HG03354 (cell line): ENCODE results near the gene SMARCB1.

Experiments
- ATAC-seq: cut with Tn5 transposase; IDR thresholded peaks from one replicate; pipeline ENCODE4 v1.9.1; 2021; ENCODE audit warnings: mild to moderate bottlenecking; ENCODE audit not compliant: unreplicated experiment, poor library complexity, severe bottlenecking

SMARCB1 gene

GRCh38 chr22:23826510-23827350 lies 40.0 kb downstream of the SMARCB1 start:
- no peak for ATAC-seq

- ATAC-seq, result no peak
These were observed 40.7 kb downstream of the SMARCB1 start for GRCh38 chr22:23827351-23827995.

- no peak for ATAC-seq
These were observed 42.3 kb downstream of the SMARCB1 start for GRCh38 chr22:23828800-23829680.

GRCh38 chr22:23829845-23830372 lies 43.1 kb downstream of the SMARCB1 start:
- ATAC-seq, result no peak

GRCh38 chr22:23831261-23831660 lies 44.5 kb downstream of the SMARCB1 start:
- ATAC-seq, result no peak

GRCh38 chr22:23831781-23832180 lies 45.0 kb downstream of the SMARCB1 start:
- ATAC-seq, result no peak

- ATAC-seq, result no peak
These were observed 45.7 kb downstream of the SMARCB1 start for GRCh38 chr22:23832226-23833016.

- ATAC-seq, result no peak
These were observed 46.4 kb downstream of the SMARCB1 start for GRCh38 chr22:23833017-23833751.

GRCh38 chr22:23833911-23834317 lies 47.1 kb downstream of the SMARCB1 start:
- no peak for ATAC-seq

GRCh38 chr22:23834406-23834792 lies 47.6 kb downstream of the SMARCB1 start:
- ATAC-seq, result no peak

GRCh38 chr22:23834793-23835483 lies 48.2 kb downstream of the SMARCB1 start:
- no peak for ATAC-seq

- ATAC-seq, result no peak
These were observed 48.8 kb downstream of the SMARCB1 start for GRCh38 chr22:23835484-23836144.

- ATAC-seq, result no peak
These were observed 49.5 kb downstream of the SMARCB1 start for GRCh38 chr22:23836281-23836680.

GRCh38 chr22:23836692-23837495 lies 50.1 kb downstream of the SMARCB1 start:
- no peak for ATAC-seq

GRCh38 chr22:23837496-23837859 lies 50.7 kb downstream of the SMARCB1 start:
- no peak for ATAC-seq

- ATAC-seq, result no peak
These were observed 51.3 kb downstream of the SMARCB1 start for GRCh38 chr22:23837911-23838680.
